GM19239 (cell line): ENCODE results near the gene THBD.
"Not testable (repeated sequence)": the region's sequence is repeated elsewhere in the genome, so short reads cannot be mapped to it uniquely, and the experiment has no call there.

ENCODE experiments used
- DNase-seq: peaks from one replicate; pipeline ENCODE4 v3.0.0; 2011; ENCODE audit warnings: low spot score; ENCODE audit not compliant: insufficient read length
- FAIRE-seq: peaks from 2 replicates; lab custom pipeline; 2011; peaks lifted over from hg19 to GRCh38; lab: Jason Lieb, UNC

The THBD gene

GRCh38 chr20:23039885-23040508 is 9.5 kb downstream of the THBD start:
- DNase-seq (no peak), FAIRE-seq (no peak)

DNA sequence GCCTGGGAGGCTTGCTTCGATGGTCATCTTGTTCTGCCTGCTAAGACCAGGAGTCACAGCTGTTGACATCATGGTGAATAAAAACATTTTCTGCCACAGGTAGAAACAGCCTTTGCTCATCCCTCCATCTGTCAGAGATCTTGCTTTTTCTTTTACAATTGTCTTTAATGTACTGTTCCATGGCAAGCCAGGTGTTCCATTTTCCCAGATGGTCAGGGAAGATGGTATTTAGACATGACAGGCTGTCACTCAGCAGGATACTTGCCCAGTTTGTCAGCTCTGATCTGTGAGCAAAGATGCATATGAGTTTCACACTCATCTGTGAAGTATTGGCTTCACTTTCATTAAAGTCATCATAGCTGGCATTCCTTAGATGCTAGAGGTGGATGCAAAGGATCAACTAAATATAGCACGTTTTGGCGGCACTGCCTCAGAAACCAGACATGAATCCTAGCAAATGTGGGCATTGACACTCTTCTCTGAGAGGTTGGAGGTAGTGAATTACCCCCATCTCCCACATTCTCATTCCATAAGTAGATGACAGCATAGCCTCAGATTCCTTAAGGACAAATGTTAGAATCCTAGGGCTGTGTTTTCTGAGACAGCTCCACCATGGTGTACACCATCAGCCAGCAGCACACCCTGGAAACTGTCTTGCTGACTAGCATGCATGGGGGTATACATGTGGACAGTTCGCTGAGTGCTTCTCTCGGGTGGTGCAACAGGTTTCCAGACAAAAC is 10.2 kb downstream of the THBD start:
- no peak for DNase-seq
- FAIRE-seq: no peak

GRCh38 chr20:23037017-23037481 is 12.4 kb downstream of the THBD start:
- no peak for FAIRE-seq

DNA sequence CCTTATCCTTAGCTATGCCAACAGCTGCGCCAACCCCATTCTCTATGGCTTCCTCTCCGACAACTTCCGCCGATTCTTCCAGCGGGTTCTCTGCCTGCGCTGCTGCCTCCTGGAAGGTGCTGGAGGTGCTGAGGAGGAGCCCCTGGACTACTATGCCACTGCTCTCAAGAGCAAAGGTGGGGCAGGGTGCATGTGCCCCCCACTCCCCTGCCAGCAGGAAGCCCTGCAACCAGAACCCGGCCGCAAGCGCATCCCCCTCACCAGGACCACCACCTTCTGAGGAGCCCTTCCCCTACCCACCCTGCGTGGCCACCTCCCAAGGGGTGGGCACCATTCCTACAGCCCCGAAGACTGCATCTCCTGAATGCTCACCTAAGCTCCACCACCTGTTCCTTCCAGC is 13.1 kb downstream of the THBD start:
- DNase-seq (no peak), FAIRE-seq (no peak)

More at GRCh38 chr20:23037017-23037481, 12.4 kb downstream of the THBD start:
- DNase-seq: no peak

DNA sequence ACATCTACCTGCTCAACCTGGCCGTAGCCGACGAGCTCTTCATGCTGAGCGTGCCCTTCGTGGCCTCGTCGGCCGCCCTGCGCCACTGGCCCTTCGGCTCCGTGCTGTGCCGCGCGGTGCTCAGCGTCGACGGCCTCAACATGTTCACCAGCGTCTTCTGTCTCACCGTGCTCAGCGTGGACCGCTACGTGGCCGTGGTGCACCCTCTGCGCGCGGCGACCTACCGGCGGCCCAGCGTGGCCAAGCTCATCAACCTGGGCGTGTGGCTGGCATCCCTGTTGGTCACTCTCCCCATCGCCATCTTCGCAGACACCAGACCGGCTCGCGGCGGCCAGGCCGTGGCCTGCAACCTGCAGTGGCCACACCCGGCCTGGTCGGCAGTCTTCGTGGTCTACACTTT is 13.7 kb downstream of the THBD start:
- FAIRE-seq (no peak), DNase-seq (no peak)

GRCh38 chr20:23034721-23035671 is 14.5 kb downstream of the THBD start, which contains the start of gene SSTR4:
Gene SSTR4, plus strand, starts transcription at chr20:23035312. Its CDS starts 172 bp downstream, at chr20:23035484.
- FAIRE-seq (no peak), DNase-seq (no peak)

- DNase-seq (no peak), FAIRE-seq (no peak)
Observed at GRCh38 chr20:23033918-23034317, 15.6 kb downstream of the THBD start.

GRCh38 chr20:23032750-23033078 is 16.8 kb downstream of the THBD start:
- DNase-seq: no peak

GRCh38 chr20:23032056-23032749 is 17.3 kb downstream of the THBD start:
- FAIRE-seq (no peak), DNase-seq (no peak)

More at GRCh38 chr20:23032750-23033078, 16.8 kb downstream of the THBD start:
- FAIRE-seq: no peak

- FAIRE-seq: no peak
- no peak for DNase-seq
Observed at GRCh38 chr20:23031346-23031745, 18.1 kb downstream of the THBD start.

GRCh38 chr20:23029324-23029723 is 20.1 kb downstream of the THBD start:
- DNase-seq: no peak
- no peak for FAIRE-seq

DNA sequence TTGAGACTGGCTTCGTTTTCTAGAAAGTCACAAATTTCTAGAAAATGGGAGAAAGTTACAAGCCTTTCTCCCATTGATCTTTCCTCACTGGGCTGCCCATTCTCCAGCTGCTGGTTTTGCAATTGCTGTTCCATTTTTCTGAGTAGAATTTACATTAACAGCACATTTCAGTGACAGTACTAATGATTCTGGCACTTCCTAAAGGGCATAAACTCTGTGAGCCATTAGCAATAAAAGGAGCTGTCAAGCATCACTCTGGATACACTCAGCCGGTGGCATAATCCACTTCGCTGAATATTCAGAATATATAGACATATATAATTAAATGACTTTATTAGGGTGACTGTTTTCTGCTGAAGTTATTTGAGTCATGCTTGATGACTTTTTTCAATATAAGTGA is 21.1 kb downstream of the THBD start:
- DNase-seq (no peak), FAIRE-seq (no peak)

GRCh38 chr20:23027721-23028120 is 21.8 kb downstream of the THBD start:
- FAIRE-seq (no peak), DNase-seq (no peak)

DNA sequence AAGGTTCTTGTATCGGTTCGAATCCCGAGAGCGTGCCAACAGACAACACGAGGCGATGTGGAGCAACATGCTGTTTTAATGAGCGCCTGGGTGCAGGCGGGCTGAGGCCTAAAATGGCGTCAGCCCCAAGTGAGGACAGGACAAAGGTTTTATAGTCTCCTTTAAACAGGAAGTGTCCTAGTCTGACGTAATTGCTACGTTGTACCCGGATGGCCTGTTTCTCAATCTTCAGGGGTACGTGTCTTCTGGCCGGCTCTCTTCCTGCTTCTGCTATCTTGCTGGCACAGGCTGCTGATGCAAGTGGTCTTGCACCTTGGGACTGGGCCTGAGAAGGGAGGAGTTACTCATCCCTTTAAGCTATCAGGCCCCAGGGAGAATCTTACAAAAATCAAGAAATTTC is 24.0 kb downstream of the THBD start:
- DNase-seq: not testable (repeated sequence)

GRCh38 chr20:23024701-23025100 is 24.8 kb downstream of the THBD start:
- DNase-seq (no peak), FAIRE-seq (no peak)

More for the DNA sequence above, 24.0 kb downstream of the THBD start:
- FAIRE-seq: not testable (repeated sequence)

DNA sequence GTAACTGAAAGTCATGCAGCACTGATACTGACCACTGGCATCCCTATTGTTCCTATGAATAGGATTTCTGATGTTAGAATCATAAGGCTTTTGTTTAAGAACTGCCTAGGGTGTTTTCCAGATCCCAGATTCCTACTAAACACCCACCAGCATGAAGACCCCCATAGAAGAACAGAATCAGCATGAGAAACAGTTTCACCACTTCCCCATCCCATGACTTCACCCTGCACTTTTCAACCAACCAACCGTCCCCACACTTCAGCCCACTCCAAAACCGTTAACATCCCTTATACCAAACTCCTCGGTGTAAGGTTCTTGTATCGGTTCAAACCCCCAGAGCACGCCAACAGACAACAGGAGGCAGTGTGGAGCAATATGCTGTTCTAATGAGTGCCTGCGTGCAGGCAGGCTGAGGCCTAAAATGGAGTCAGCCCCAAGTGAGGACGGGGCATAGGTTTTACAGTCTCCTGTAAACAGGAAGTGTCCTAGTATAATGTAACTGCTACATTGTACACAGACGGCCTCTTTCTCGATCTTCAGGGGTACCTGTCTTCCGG is 25.8 kb downstream of the THBD start:
- DNase-seq: no peak
- FAIRE-seq: no peak

DNA sequence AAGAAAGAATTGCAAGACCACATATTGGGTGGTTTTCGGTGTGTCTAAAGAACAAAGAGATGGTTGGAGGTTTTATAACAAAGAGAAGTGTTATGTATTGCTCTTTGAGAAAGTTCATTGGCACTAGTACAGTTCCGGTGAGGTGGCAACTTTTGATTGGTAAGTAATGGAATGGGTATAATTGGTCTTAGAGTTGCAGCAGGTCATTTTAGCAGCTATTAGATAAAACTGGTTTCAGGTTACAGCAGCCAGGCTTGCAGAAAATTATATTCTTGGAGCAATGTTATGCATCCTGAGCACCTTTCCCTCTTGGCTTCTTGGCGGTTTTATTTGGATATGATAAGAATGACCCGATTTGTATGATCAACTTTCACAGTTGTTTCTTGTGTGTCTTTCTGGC is 26.6 kb downstream of the THBD start:
- FAIRE-seq: no peak
- no peak for DNase-seq

- FAIRE-seq: no peak
- no peak for DNase-seq
Observed at GRCh38 chr20:23021951-23022350, 27.5 kb downstream of the THBD start.

- no peak for FAIRE-seq
Observed at GRCh38 chr20:23021541-23021940, 27.9 kb downstream of the THBD start.

More at GRCh38 chr20:23021541-23021940, 27.9 kb downstream of the THBD start:
- DNase-seq: no peak
